Stimulated activated CD4-positive, alpha-beta T cell treated with anti-CD3 and anti-CD28 coated beads, Interleukin-12 subunit alpha, Interleukin-12 subunit beta, amount 100 ng/mL, for 24 hours (primary cell): Measurements from ENCODE around the gene SPG7.
A peak's percentile ranks its signal among the peaks of the same experiment; 100 is the strongest.
"Not testable (repeated sequence)": the region's sequence is repeated elsewhere in the genome, so short reads cannot be mapped to it uniquely, and the experiment has no call there.

ENCODE experiments used
- DNase-seq, 2 experiments: peaks; one replicate each; pipeline ENCODE4 v3.0.0-alpha.2; 2020; ENCODE audit warnings: low read depth in 2 of 2

Gene SPG7

DNA sequence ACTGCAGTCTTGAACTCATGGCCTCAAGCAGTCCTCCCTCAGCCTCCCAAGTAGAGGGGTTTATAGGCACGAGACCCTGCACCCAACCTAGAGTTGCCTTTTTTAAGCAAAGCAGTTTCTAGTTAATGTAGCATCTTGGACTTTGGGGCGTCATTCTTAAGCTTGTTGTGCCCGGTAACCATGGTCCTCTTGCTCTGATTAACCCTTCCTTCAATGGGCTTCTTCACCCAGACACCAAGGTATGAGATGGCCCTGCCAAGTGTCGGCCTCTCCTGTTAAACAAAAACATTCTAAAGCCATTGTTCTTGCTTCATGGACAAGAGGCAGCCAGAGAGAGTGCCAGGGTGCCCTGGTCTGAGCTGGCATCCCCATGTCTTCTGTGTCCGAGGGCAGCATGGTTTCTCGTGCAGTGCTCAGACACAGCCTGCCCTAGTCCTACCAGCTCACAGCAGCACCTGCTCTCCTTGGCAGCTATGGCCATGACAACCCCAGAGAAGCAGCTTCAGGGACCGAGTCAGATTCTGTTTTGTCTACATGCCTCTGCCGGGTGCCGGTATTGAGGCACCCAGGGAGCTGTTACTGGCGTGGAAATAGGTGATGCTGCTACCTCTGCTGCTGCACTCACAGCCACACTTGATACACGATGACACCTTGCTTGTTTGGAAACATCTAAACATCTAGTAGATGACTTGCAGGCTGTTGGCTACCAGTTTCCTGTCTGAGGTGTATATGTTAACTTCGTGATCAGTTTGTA, 55.6 kb downstream of the SPG7 start:
- no peak for DNase-seq

DNA sequence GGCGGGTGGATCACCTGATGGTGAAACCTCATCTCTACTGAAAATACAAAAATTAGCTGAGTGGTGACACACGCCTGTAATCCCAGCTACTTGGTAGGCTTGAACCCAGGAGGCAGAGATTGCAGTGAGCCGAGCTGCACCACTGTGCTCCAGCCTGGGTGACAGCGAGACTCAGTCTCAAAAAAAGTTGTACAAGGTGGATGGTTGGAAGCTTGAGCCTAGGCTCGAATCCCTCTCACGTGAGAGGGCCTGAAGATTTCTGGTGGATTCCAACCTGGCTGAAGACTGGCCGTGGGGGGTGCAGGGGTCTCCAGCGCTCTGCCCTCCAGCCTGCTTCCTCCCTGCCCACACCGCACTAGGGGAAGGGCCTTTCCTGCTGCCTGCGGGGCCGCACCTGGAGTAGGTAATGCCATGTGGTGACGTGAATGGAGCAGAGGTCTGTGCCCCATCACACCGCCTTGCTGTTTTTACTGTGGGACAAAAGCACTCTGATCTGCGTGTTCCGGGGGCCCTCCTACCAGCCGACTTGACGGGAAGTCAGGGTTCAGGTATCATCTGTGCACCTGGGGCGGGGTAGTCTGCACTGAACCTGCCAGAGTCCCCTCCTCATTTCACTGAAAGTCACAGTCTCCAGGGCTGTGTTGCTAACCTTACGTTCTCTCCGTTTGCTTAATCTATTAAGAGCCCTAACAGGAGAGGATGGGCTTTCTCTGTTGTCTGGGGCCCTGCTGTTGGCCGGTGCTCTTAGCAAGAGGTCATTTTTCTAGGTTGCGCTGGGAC, 56.5 kb downstream of the SPG7 start:
- peak in 1 of 2 experiments; percentile 38 for DNase-seq

DNA sequence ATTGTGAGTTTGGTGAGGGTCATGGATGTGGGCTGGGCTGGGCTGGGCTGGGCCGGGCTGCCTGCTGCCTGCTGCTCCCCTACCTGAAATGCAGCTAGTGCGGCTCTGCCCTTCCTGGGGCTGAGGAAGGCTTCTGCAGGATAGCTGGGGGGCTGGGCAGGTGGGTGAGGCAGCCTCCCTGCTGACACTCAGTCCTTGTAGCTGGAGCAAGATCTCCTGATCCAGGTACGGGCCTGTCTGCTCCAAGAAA, 57.0 kb downstream of the SPG7 start:
- DNase-seq = no peak

DNA sequence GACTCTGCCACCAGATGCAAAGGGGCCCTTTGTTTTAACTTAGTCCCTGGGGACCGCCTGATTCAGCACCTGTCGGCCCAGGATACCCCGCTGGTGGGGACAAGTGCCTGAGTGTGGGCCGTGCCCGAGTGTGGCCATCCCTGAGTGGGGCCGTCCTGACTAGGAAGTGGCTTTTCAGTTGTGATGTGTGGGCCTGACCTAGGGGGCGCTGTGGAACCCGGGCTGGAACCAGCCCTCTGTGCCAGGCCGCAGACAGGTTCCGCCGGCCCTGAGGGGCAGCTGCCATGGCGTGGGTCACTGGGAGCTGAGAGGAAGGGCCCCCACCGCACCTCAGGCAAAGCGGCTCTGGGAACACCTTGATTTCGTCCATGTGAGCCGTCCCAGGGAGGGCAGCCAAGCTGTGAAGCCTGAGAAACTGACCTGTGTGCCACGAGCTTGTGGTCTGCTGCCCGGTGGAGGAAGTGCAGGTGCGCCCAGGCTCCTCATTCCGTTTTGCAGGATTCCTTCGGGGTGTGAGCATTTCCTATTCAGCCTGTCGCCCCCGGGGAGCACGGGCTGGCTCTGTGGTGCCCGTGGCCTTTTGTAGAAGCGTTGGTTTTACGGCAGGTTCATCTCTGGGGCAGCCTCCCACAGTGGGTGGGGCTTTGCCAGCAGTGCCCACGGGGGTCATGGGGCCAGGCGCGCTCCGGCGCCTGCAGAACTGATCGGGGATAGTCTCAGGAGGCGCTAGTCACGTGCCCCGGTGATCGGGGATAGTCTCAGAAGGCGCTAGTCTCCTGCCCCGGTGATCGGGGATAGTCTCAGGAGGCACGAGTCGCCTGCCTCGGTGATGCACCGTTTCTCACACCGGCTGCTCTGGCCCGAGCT, 57.5 kb downstream of the SPG7 start:
- peak; percentile 41 to 71 for DNase-seq

- DNase-seq = no peak
Measured at GRCh38 chr16:89567656-89568594, 59.7 kb downstream of the SPG7 start.

- no peak for DNase-seq
Measured at GRCh38 chr16:89569506-89570341, 61.5 kb downstream of the SPG7 start.

DNA sequence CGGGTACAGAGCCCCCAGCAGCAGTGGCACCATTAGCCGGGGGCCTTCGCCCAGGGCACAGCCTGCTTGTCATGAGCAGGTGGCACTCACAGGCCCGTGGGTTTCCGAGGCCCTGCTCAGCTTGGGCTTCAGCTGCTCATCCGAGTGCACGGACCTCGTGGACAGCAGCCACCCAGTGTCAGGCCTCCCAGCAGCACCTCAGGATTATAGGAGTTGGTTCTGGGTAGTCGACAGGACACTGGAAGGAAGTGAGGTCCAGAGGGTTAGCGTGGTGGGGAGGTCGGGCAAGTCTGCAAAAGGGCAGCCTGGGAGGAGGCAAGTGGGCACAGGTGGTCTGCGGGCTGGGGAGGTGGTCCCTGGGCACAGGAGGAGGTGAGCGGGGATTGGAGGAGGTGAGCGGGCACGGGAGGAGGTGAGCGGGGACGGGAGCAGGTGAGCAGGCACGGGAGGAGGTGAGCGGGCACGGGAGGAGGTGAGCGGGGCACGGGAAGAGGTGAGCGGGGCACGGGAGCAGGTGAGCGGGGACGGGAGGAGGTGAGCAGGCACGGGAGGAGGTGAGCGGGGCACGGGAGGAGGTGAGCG, 62.2 kb downstream of the SPG7 start:
- no peak for DNase-seq

GRCh38 chr16:89570983-89571598, 62.9 kb downstream of the SPG7 start:
- DNase-seq = not testable (repeated sequence)

DNA sequence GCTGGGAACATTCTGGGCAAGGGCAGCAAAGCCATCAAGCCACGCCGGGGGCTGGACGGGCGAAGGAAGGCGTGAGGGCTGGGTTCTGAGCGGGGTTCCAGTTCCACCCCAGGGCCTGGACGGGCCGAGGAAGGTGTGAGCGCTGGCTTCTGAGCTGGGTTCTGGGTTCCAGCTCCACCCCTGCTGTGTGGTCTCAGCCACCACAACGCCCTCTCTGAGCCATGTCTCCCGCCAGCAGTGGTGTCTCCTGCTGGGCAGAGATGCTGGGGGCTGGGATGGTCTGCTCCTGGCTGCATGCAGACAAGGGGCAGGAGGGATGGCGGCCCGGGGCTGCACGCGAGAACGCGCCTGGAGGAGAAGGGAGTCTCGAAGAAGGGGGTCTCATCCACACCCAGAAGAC, 63.4 kb downstream of the SPG7 start:
- no peak for DNase-seq

DNA sequence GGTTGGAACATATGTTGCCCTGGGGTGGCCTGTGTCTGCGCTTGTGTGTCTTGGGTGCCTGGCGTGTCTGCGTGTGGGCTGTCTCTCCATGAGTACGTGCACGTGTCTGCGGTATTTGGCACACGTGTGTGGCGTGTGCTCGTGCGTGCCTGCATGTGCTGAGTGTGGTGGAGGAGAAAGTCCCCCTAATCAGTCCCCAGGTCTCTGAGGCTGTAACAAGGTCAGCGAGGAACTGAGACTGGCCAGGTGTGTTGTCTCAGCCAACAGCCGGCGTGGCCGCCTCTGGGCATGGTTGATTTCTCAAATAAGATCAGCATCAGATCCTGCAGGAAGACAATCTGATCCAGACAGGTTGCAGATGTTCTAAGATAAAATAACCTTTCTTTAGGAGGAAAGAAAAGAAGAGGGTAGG, 63.9 kb downstream of the SPG7 start:
- DNase-seq = no peak

- DNase-seq = no peak
Measured at GRCh38 chr16:89572485-89573205, 64.4 kb downstream of the SPG7 start.

- DNase-seq = no peak
Measured at GRCh38 chr16:89573826-89574680, 65.8 kb downstream of the SPG7 start.

- peak in 1 of 2 experiments; percentile 45 for DNase-seq
Measured at GRCh38 chr16:89574681-89575246, 66.6 kb downstream of the SPG7 start.

GRCh38 chr16:89575247-89576152, 67.3 kb downstream of the SPG7 start, which contains the start of gene CPNE7:
Gene CPNE7, plus strand, starts transcription at chr16:89575758. Its CDS starts 140 bp downstream, at chr16:89575898.
- DNase-seq = no peak

DNA sequence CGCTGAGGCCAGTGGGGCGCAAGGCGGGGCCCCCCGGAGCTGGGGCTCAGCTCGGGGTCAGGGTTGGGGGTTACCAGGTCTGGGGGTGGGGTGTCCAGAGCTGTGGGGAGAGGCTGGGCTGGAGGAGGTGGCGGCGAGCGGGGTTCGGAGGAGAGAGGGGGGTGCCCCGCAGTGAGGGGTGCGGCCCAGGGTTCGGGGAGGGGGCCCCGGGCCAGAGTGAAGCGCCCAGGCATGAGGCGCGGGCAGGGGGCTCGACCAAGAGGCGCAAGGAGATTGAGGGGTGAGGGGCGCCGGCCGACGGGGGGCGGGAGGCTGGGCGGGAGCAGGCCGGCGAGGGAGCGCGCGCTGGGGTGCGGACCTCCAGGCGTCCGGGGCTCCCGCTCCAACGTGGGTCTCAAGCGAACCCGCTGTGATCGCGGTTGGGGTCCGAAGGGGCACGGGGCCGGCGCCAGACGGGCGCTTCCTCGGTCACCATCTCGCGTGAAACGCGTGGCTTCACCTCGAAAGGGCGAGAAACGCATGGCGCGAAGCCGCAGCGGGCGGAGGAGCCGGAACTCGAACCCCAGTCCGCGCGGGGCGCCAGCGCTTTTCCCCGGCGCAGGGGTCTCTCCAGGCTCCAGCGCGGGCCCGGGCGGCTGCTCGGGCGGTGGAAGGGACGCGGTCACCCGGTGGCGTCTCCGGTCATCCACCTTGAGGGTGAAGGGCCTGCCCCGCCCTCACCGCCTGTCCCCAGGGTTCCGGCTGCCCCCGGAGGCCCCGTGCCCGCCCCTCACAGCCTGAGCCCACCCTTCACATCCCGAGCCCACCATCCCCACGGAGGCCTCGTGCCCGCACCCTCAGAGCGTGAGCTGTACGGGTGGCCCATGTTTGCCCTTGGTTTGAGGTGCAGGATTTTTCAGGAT, 68.2 kb downstream of the SPG7 start:
- DNase-seq = no peak
